Bronchial epithelial cell (primary cell): Measurements from ENCODE around the gene SYCE3. TPM values are rescaled to one million over a fixed set of nuclear protein-coding genes. Genes with fewer than 3 reads are reported as not detected.
A peak's percentile ranks its signal among the peaks of the same experiment; 100 is the strongest.

Source experiments
- DNase-seq: peaks from one replicate; pipeline ENCODE4 v3.0.0-alpha.2; 2010; ENCODE audit warnings: low read depth
- FAIRE-seq: peaks from 2 replicates; lab custom pipeline; 2011; peaks lifted over from hg19 to GRCh38; lab: Jason Lieb, UNC
- H3K27me3 ChIP-seq: 2 replicates; pipeline ENCODE4 v1.5.1; 2011; ENCODE audit warnings: low read length; ENCODE audit not compliant: control insufficient read depth, insufficient read depth
- H3K36me3 ChIP-seq: 2 replicates; pipeline ENCODE4 v1.5.1; 2011; ENCODE audit warnings: low read length; ENCODE audit not compliant: control insufficient read depth, insufficient read depth
- H3K4me3 ChIP-seq: 2 replicates; pipeline ENCODE4 v1.5.1; 2011; ENCODE audit warnings: mild to moderate bottlenecking, low read depth, low read length, control low read depth
- CTCF ChIP-seq: IDR thresholded peaks from 2 replicates; pipeline ENCODE4 v1.5.1; 2011; ENCODE audit warnings: mild to moderate bottlenecking, moderate library complexity, low read length, control low read depth, inconsistent platforms; ENCODE audit not compliant: insufficient read depth, severe bottlenecking
- total RNA-seq: library from RNA; depleted of rRNA; stranded (reverse); fragments of >200 nt; gene quantifications from 2 replicates; pipeline ENCODE4 v1.2.1, GENCODE V29; 2014

Gene SYCE3
- total RNA-seq, 1 donor from 2014 or later: 0.79 TPM

GRCh38 chr22:50525858-50526107 is 36.9 kb downstream of the SYCE3 start:
- DNase-seq (no peak), FAIRE-seq (no peak)
- Histone ChIP-seq H3K4me3 (peak overlapping the region; percentile 79), H3K27me3 (no peaks in the 10 kb centered on the region), H3K36me3 (peaks cover 18% of the 10 kb centered on the region)
- TF ChIP-seq CTCF: no peak

- DNase-seq (peak; percentile 87), FAIRE-seq (no peak)
- H3K36me3 ChIP-seq: peaks cover 18% of the 10 kb centered on the region
- H3K4me3 ChIP-seq: peak within 1 kb of the TSS; percentile 79
- no peaks in the 10 kb centered on the region for H3K27me3 ChIP-seq
- peak; percentile 65 for TF ChIP-seq CTCF
These were observed 37.4 kb downstream of the SYCE3 start, which contains the start of gene SCO2 for GRCh38 chr22:50525104-50525857. SCO2 (minus strand) TSS chr22:50525598; CDS start chr22:50524411, 1,187 bp downstream.

- Histone ChIP-seq H3K36me3 (peaks cover 18% of the 10 kb centered on the region), H3K27me3 (no peaks in the 10 kb centered on the region), H3K4me3 (peak overlapping the region; percentile 79)
- no peak for FAIRE-seq
- no peak for TF ChIP-seq CTCF
- DNase-seq: no peak
These were observed 38.0 kb downstream of the SYCE3 start for GRCh38 chr22:50524676-50525103.

DNA sequence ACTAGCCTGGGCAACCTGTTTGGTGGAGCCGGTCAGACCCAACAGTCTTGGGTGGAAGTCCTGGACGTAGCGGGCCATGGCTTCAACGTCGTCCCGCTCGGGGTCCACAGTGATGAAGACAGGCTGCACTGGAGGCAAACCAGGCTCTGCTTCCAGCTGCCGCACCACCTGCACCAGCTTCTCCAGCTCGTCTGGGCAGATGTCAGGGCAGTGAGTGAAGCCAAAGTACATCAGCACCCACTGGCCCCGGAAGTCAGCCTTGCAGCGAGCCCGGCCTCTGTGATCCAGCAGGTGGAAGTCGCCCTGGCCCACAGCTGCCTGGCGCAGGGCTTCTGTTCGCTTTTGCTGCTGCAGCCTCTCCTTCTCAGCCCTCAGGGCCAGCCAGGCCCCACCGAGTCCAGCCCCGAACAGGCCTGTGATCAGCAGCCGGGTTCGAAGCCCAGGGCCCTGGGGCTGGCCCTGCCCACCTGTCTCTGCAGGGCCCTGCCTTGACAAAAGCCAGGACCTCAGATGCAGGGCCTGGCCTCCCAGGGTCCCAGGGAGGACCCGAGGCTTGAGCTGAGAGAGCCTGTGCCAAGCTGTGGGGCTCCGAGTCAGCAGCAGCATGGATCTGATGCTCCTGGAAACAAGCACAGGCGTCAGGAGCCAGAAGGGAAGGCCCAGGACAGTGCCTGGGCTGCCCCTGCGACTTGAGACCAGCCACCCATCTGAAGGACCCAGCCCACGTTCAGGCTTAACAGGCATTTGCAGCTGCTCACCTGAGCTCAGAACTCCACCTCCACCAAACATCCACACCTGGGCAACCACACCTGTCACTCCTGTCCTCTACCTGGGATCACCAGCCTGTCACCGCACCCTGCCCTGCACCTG is 38.7 kb downstream of the SYCE3 start:
- Histone ChIP-seq H3K27me3 (no peaks in the 10 kb centered on the region), H3K4me3 (peak overlapping the region; percentile 79), H3K36me3 (peaks cover 16% of the 10 kb centered on the region)
- FAIRE-seq (peak; percentile 58), DNase-seq (no peak)
- no peak for TF ChIP-seq CTCF

GRCh38 chr22:50523458-50523805 is 39.3 kb downstream of the SYCE3 start:
- DNase-seq (no peak), FAIRE-seq (no peak)
- H3K36me3 ChIP-seq: peaks cover 13% of the 10 kb centered on the region
- H3K4me3 ChIP-seq: no peak overlapping the region
- no peaks in the 10 kb centered on the region for H3K27me3 ChIP-seq
- no peak for TF ChIP-seq CTCF
